PC-3 (cell line): ENCODE data around the gene JTB.

Experiments
- EZH2phosphoT487 ChIP-seq: fragments of 300-600 bp; sonication (generic); IDR thresholded peaks from 2 replicates; pipeline ENCODE4 v1.6.1; 2018; ENCODE audit warnings: mild to moderate bottlenecking, antibody characterized with exemption, low read length, borderline replicate concordance
- TF ChIP-seq, protein P1 (sequence below): fragments of 300-600 bp; sonication (generic); conservative IDR thresholded peaks from 2 replicates; pipeline ENCODE4 v1.5.1; 2017; ENCODE audit warnings: antibody characterized with exemption, low read depth, mild to moderate bottlenecking, low read length

DNA sequence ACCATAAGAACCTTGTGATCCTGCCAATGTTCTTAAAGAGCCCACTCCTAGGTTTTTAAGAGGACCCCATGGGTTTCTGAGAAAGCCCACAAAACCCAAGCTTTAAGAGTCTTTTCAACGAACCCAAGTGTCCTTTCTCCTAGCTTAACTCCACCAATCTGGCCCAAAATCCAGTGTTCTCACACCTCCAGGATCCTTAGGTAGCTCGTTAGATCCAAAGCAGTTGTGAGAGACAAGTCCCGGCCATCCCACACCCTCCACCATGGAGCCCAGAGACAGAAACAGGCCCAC is 32.7 kb downstream of the JTB start:
- TF ChIP-seq, protein P1, sequence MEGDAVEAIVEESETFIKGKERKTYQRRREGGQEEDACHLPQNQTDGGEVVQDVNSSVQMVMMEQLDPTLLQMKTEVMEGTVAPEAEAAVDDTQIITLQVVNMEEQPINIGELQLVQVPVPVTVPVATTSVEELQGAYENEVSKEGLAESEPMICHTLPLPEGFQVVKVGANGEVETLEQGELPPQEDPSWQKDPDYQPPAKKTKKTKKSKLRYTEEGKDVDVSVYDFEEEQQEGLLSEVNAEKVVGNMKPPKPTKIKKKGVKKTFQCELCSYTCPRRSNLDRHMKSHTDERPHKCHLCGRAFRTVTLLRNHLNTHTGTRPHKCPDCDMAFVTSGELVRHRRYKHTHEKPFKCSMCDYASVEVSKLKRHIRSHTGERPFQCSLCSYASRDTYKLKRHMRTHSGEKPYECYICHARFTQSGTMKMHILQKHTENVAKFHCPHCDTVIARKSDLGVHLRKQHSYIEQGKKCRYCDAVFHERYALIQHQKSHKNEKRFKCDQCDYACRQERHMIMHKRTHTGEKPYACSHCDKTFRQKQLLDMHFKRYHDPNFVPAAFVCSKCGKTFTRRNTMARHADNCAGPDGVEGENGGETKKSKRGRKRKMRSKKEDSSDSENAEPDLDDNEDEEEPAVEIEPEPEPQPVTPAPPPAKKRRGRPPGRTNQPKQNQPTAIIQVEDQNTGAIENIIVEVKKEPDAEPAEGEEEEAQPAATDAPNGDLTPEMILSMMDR = no peak
- TF ChIP-seq EZH2phosphoT487 = no peak
